GM18858 (cell line): ENCODE measurements around the gene SPR.

Source experiments
- ATAC-seq: cut with Tn5 transposase; IDR thresholded peaks from one replicate; pipeline ENCODE4 v1.9.1; 2021; ENCODE audit not compliant: unreplicated experiment

SPR gene

DNA sequence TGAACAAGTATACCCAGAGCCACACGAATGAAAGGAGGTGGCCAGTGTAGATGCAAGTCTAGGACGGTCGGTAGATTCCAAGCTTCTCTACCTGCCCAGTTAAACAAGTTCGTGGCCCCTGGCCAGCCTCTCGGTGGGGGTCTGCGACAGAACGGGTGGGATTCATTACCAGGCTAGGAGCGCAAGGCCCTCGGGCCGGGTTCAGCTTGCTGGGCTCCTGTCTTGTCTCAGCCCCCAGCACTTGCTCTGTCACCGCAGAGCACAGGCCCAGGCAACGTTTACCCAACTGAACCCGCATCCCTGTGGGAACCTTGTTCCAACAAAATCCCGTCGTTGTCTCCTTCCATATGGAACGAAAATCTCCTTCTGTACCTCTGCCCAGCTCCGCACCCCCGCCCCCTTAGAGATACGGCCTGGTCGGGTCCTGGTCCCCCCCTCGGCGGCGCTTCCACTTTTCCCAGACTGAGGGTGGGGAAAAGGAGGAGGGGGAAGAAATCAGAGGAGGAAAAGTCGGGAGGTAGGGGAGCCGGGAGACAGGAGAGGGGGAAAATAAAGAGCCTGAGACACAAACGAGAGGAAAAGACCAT, 28.2 kb downstream of the SPR start:
- ATAC-seq = no peak

- ATAC-seq = peak; percentile 56
These were observed 28.9 kb downstream of the SPR start for GRCh38 chr2:72915907-72916742.

DNA sequence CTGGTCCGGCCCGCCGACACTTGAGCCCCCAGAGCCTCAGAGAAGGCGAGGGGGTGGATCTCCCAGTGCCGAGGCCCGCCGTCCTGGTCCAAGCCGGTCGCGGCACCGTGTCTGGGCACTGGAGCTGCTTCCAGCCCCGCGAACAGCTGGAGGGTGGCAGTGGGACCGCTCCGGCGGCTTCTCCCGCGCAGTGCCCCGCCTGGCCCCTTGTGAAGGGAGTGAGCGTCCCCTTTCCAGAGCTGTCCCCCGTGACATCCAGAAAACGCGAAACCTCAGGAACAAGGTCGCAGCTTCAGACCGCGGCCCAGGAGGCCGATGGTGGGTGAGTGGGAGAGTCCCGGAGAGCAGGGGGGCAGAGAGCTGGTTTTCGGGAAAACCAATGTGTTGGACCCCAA, 29.5 kb downstream of the SPR start:
- no peak for ATAC-seq

GRCh38 chr2:72917138-72917876, 30.1 kb downstream of the SPR start, which contains the start of gene EMX1:
Gene EMX1 (plus strand): TSS chr2:72917519. CDS start chr2:72917853, 334 bp downstream.
- ATAC-seq = no peak

GRCh38 chr2:72917877-72918553, 30.8 kb downstream of the SPR start:
- no peak for ATAC-seq

- ATAC-seq = no peak
These were observed 32.5 kb downstream of the SPR start for GRCh38 chr2:72919414-72920317.

DNA sequence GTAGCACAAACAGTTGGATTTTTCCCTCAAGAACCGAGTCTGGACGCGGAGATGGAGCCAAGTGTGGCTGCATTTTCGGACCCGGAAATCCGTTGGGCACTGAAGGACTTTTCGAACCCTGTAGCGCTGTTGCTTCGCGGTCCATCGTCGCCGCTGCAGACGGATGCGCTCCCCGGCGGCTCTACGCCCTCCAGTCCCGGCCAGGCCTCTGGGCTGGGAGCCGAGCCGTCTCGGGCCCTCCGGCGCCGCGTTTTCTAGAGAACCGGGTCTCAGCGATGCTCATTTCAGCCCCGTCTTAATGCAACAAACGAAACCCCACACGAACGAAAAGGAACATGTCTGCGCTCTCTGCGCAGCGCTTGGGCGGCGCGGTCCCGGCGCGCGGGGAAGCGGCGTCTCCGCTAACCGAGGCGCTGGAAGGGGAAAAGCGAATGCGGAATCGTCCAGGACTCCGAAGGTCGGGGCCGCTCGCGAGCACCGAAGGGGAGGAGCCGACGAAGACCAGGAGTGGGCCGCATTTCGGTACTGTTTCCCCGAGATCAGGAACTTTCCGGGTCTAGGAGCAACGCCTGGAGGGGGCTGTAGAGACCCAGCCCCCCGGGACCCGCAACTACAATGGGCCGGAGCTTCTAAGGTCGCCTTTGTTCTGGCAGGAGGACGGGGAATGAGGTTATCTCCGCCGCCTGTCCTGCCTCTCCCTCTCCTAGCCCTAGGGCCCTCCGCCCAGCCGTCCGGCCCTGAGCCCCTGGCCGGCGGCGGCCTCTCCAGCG, 33.3 kb downstream of the SPR start:
- no peak for ATAC-seq

DNA sequence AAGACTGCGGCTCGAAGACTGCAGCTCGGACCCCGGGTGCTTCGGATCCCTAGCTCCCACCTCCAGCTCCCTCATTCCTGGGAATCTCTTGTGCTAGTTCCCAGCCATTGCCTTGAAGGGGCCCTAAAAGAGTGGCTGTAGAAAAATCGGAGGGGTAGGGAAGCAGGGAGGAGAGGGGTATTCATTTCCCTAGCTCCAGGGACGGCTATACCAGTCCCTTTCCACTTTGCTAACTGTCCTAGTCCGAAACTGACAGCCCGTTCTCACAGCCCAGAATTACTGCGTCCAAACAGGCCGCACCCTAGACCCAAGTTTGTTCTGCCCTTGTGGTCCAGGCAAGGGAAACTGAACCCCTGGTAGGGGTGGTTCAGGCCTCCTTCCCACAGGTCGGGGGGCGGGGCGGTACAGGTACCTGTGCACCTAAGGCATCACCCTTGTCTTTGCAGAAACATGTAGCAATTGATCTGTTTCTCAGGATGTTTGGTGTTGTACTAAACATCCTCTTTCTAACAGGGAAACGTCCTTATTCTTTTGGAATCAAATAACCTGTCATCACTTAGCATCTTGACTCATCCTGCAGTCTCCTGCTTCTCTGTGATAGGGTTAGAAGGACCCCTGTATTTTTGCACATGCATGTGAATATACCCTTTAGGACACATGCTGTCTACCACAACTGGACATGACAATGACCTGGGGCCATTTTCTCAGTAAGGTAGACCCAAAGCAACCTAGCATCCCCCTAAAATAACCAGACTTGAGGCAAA, 34.1 kb downstream of the SPR start:
- no peak for ATAC-seq

DNA sequence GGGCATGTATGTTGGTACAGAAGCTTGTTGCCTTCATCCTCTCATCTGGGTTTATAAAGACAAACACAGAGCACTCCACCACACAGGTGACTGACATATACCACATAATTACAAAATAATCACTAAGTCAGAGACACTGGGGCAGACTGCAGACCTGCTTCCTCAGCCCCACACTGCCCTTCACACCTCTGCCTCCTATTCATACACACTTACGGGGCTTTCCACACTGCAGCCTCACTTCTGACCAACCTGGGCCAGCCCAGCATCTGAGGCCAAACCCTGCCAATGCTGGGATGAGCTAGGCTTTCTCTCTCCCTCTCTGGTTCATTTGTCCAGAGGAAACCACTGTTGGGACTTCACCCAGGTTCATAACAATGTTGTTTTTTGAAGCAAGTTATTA, 34.6 kb downstream of the SPR start:
- no peak for ATAC-seq

DNA sequence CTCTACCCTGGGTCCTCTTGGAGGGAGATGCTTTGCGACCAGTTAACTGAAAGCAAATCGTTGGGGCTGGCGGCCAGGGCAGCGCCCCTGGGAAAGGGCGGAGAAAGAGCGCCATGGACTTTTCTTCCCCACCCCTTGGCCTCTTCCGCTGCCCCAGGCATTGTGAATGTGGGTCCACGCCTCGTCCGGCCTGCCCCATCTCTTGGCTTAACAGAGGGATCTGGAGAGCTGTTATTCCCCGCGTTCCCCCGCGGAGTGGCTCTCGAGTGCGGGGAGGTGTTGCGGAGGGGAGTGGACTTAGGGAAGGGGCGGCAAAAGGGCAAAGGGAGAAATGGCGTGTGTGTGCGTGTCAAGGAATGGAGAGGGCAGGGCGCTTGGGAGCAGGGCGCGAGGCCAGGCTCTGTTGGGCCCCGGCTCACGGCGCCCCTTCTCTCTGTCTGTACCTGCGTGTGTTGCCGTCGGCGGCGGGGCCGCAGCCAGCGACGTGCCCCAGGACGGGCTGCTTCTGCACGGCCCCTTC, 36.7 kb downstream of the SPR start:
- ATAC-seq = no peak

DNA sequence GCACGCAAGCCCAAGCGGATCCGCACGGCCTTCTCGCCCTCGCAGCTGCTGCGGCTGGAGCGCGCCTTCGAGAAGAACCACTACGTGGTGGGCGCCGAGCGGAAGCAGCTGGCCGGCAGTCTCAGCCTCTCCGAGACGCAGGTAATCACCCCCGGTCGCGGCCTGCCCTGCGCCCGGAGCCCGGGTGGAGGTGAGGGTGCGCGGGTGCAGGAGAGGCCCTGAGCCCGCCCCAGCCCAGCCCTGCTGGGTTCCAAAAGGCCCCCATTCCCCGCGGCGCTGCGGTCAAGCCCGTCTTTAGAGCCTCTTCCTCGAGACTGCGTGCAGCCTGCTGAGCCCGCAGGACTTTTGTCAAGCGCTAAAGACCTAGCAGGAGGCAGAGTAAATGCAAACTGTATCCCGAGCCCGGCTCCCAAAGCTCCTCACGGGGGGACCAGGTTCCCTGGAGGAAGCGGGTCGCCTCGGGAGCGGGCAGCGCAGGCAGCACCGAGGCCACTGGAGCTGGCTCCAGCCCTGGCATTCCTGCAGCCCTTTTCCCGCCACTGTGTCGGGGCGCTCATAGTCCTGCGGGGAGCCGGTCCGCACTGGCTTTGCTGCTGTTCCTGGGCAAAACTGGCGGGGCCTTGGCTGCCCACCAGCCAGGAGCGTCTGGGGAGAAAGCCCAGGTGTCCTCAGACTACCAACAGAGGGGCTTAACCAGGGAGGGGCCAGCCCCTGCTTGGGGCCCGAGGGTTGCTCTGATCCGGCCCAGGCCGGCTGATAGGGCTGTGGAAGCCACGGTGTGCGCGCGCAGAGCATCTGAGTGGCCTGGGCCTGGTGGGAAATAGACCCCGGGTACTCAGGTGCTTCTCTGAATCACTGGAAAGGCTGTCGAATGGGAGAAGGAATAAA, 37.4 kb downstream of the SPR start:
- ATAC-seq = peak; percentile 35

- no peak for ATAC-seq
These were observed 38.2 kb downstream of the SPR start for GRCh38 chr2:72925328-72925943.

- no peak for ATAC-seq
These were observed 39.2 kb downstream of the SPR start for GRCh38 chr2:72926368-72926767.

- ATAC-seq = no peak
These were observed 39.7 kb downstream of the SPR start for GRCh38 chr2:72926811-72927465.

DNA sequence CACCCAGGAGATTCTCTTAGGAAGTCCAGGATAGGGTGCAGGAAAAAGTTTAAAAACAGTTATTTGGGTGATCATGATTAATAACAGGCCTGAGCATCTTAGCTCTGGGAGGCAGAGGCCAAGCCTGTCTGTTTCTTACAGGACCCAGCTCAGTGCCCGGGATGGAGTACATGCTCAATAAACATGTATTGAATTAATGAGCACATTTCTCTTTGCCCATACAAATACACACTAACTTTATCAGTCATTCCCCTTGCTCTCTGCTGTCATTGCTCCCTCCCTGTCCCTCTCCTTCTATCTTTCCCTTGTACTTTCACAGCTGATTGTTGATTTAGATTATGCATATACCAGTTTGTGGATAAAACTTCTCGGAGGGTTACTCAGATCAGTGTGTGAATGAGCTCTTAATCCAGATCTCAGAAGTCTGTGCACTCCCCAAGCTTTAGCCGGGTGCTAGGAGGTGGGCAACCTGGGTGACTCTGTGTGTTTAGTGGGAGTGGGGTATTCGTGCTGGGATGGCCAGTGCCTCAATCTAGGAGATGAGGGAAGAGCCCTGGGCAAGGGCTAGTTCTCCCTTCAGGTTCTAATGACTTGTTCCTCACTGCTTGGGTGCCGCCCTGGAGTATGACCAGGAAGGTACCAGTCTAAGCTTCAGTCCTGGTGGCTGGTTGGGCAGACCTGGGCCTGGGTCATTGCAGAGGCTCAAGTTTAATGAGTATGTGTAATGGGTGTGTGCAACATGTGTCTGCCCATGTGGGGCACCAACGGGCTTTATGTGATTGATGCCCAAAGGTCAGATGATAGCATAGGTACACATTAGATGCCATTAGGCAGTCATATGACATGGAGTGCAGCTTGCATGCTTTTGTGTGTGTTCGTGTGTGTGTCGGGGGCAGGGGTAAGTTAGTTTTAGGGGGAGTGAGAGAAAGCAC, 40.7 kb downstream of the SPR start:
- no peak for ATAC-seq

GRCh38 chr2:72929010-72929409, 41.8 kb downstream of the SPR start:
- ATAC-seq = no peak
